HepG2 (cell line): ENCODE data around the gene PACSIN1. TPM values are rescaled to one million over a fixed set of nuclear protein-coding genes. Genes with fewer than 3 reads are reported as not detected.

ENCODE experiments used
- FOXO1 ChIP-seq: sonication (generic); formaldehyde crosslinking; IDR thresholded peaks from 2 replicates; pipeline ENCODE4 v1.4.0; 2020; ENCODE audit warnings: missing genetic modification reagents
- HOXA3 ChIP-seq: sonication (generic); formaldehyde crosslinking; IDR thresholded peaks from 2 replicates; pipeline ENCODE4 v1.5.0; 2020; ENCODE audit warnings: missing genetic modification reagents
- KDM6A ChIP-seq: IDR thresholded peaks from 2 replicates; pipeline ENCODE4 v1.6.1; 2016; ENCODE audit warnings: low read depth
- MTA1 ChIP-seq: sonication (generic); formaldehyde crosslinking; IDR thresholded peaks from 2 replicates; pipeline ENCODE4 v1.4.0; 2020; ENCODE audit warnings: missing genetic modification reagents, mild to moderate bottlenecking, borderline replicate concordance
- SALL2 ChIP-seq: sonication (generic); formaldehyde crosslinking; IDR thresholded peaks from 2 replicates; pipeline ENCODE4 v1.8.1; 2023; ENCODE audit warnings: mild to moderate bottlenecking, missing genetic modification reagents, inconsistent platforms
- YEATS4 ChIP-seq: sonication (generic); formaldehyde crosslinking; IDR thresholded peaks from 2 replicates; pipeline ENCODE4 v1.4.0; 2020; ENCODE audit warnings: missing genetic modification reagents, borderline replicate concordance
- ZFP36 ChIP-seq: fragments of 150-350 bp; IDR thresholded peaks from 2 replicates; pipeline ENCODE4 v1.6.1; 2018; ENCODE audit warnings: borderline replicate concordance, low read length, low read depth; ENCODE audit not compliant: partially characterized antibody
- ZNF468 ChIP-seq: sonication (generic); formaldehyde crosslinking; IDR thresholded peaks from 2 replicates; pipeline ENCODE4 v1.8.0; 2022; ENCODE audit warnings: mild to moderate bottlenecking, moderate library complexity, missing genetic modification reagents
- ZNF556 ChIP-seq: sonication (generic); formaldehyde crosslinking; IDR thresholded peaks from 2 replicates; pipeline ENCODE4 v1.4.0; 2020; ENCODE audit warnings: mild to moderate bottlenecking, missing genetic modification reagents, borderline replicate concordance
- ZNF567 ChIP-seq: sonication (generic); formaldehyde crosslinking; IDR thresholded peaks from 2 replicates; pipeline ENCODE4 v1.8.1; 2023; ENCODE audit warnings: mild to moderate bottlenecking, missing genetic modification reagents, borderline replicate concordance
- ZNF713 ChIP-seq: sonication (generic); formaldehyde crosslinking; IDR thresholded peaks from 2 replicates; pipeline ENCODE4 v1.4.0; 2020; ENCODE audit warnings: mild to moderate bottlenecking, missing genetic modification reagents
- ZNF724P ChIP-seq: sonication (generic); formaldehyde crosslinking; IDR thresholded peaks from 2 replicates; pipeline ENCODE4 v1.8.0; 2022; ENCODE audit warnings: missing genetic modification reagents, borderline replicate concordance
- ZSCAN20 ChIP-seq: sonication (generic); formaldehyde crosslinking; IDR thresholded peaks from 2 replicates; pipeline ENCODE4 v1.4.0; 2020; ENCODE audit warnings: missing genetic modification reagents, mild to moderate bottlenecking, borderline replicate concordance
- ZSCAN9 ChIP-seq: IDR thresholded peaks from 2 replicates; pipeline ENCODE4 v1.6.1; 2016; ENCODE audit warnings: borderline replicate concordance
- polyA plus RNA-seq, 8 experiments: library from polyadenylated mRNA; depleted of rRNA in 3 of 8; stranded (reverse) in 7 of 8; unstranded in 1 of 8; fragments of >200 nt; fragmentation: Illumina TruSeq in 4 of 8; extraction: Trizol in 4 of 8; gene quantifications; 2 replicates each; pipeline versions ENCODE4 v1.2.1 to v1.2.3, GENCODE V29; 2011 to 2016; ENCODE audit warnings: low read depth in 4 of 8, missing spikeins in 1 of 8, mixed read lengths in 1 of 8; ENCODE audit not compliant: insufficient read depth in 1 of 8
- total RNA-seq, 5 experiments: library from RNA; depleted of rRNA; stranded (reverse); fragments of >200 nt; fragmentation: Illumina TruSeq; extraction: Trizol; gene quantifications; 2 replicates each; pipeline ENCODE4 v1.2.3, GENCODE V29; 2016; ENCODE audit warnings: low read depth in 1 of 5
- TF ChIP-seq, protein P1 (sequence below): sonication (generic); formaldehyde crosslinking; IDR thresholded peaks from 2 replicates; pipeline ENCODE4 v1.4.0; 2020; ENCODE audit warnings: missing genetic modification reagents, borderline replicate concordance
- TF ChIP-seq, protein P2 (sequence below): IDR thresholded peaks from 2 replicates; pipeline ENCODE4 v1.6.1; 2012; ENCODE audit warnings: low read depth, low read length, improper control_type of control experiment
- TF ChIP-seq, protein P3 (sequence below): sonication (generic); formaldehyde crosslinking; IDR thresholded peaks from 2 replicates; pipeline ENCODE4 v1.4.0; 2020; ENCODE audit warnings: missing genetic modification reagents
- TF ChIP-seq, protein P4 (sequence below): sonication (generic); formaldehyde crosslinking; IDR thresholded peaks from 2 replicates; pipeline ENCODE4 v1.5.0; 2020; ENCODE audit warnings: mild to moderate bottlenecking, low read depth, missing genetic modification reagents, borderline replicate concordance
- TF ChIP-seq, protein P5 (sequence below): sonication (generic); formaldehyde crosslinking; IDR thresholded peaks from 2 replicates; pipeline ENCODE4 v1.4.0; 2020; ENCODE audit warnings: missing genetic modification reagents; ENCODE audit errors: not compliant biosample characterization

PACSIN1 gene
- total and polyA plus RNA-seq, 2 of the 13 experiments (the other 11 are each of a cell fraction or from before 2014, with no cell fraction given) = not detected

DNA sequence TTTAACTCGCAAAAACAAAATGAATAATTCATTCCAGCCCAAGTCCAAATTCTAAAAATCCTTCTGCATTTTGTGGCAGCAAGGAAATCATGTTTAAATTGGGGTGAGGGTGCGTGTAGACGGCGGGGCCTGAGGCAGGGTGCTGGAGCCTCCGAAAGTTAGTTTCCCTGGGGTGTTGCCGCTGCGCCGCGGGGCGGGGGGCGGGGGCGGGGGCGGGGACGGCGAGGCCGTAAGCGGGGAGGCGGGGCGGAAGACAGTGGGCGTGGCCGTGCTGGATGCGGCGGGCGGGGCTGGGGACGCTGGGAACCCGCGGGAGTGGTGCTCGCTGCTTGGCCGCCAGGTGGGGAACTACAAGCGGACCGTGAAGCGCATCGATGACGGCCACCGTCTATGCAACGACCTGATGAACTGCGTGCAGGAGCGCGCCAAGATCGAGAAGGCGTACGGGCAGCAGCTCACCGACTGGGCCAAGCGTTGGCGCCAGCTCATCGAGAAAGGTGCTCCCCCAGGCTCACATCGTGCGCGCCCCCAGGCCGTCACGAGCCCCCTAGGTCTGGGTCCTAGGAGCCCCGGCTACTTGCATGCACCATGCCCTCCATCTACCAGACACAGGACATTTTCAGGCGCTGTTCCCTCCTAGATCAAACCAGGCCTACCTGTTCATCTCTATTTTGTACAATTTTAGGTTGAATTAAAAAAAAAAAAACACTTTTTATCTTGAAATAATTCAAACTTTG lies 61.3 kb downstream of the PACSIN1 start (continued):
- TF ChIP-seq, protein P1, sequence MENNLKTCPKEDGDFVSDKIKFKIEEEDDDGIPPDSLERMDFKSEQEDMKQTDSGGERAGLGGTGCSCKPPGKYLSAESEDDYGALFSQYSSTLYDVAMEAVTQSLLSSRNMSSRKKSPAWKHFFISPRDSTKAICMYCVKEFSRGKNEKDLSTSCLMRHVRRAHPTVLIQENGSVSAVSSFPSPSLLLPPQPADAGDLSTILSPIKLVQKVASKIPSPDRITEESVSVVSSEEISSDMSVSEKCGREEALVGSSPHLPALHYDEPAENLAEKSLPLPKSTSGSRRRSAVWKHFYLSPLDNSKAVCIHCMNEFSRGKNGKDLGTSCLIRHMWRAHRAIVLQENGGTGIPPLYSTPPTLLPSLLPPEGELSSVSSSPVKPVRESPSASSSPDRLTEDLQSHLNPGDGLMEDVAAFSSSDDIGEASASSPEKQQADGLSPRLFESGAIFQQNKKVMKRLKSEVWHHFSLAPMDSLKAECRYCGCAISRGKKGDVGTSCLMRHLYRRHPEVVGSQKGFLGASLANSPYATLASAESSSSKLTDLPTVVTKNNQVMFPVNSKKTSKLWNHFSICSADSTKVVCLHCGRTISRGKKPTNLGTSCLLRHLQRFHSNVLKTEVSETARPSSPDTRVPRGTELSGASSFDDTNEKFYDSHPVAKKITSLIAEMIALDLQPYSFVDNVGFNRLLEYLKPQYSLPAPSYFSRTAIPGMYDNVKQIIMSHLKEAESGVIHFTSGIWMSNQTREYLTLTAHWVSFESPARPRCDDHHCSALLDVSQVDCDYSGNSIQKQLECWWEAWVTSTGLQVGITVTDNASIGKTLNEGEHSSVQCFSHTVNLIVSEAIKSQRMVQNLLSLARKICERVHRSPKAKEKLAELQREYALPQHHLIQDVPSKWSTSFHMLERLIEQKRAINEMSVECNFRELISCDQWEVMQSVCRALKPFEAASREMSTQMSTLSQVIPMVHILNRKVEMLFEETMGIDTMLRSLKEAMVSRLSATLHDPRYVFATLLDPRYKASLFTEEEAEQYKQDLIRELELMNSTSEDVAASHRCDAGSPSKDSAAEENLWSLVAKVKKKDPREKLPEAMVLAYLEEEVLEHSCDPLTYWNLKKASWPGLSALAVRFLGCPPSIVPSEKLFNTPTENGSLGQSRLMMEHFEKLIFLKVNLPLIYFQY (CRISPR knock-in tag) = no peak
- TF ChIP-seq ZSCAN20 (CRISPR knock-in tag) (no peak), ZNF468 (CRISPR knock-in tag) (no peak), MTA1 (no peak), ZNF556 (CRISPR knock-in tag) (no peak), ZNF724P (CRISPR knock-in tag) (0 out of 2 replicates have a peak, but pooled peaks have one; percentile 49), FOXO1 (CRISPR knock-in tag) (peak; percentile 54; the same call in 1 of the 2 replicates), ZFP36 (peak; percentile 49), ZNF713 (CRISPR knock-in tag) (no peak), SALL2 (CRISPR knock-in tag) (no peak; the same call in 1 of the 2 replicates), ZNF567 (CRISPR knock-in tag) (no peak), YEATS4 (CRISPR knock-in tag) (no peak), KDM6A (CRISPR knock-in tag) (no peak), HOXA3 (CRISPR knock-in tag) (peak; percentile 89; the same call in 1 of the 2 replicates), ZSCAN9 (CRISPR knock-in tag) (no peak)
- TF ChIP-seq, protein P2, sequence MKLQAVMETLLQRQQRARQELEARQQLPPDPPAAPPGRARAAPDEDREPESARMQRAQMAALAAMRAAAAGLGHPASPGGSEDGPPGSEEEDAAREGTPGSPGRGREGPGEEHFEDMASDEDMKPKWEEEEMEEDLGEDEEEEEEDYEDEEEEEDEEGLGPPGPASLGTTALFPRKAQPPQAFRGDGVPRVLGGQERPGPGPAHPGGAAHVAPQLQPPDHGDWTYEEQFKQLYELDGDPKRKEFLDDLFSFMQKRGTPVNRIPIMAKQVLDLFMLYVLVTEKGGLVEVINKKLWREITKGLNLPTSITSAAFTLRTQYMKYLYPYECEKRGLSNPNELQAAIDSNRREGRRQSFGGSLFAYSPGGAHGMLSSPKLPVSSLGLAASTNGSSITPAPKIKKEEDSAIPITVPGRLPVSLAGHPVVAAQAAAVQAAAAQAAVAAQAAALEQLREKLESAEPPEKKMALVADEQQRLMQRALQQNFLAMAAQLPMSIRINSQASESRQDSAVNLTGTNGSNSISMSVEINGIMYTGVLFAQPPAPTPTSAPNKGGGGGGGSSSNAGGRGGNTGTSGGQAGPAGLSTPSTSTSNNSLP = 0 out of 2 replicates have a peak, but pooled peaks have one; percentile 31
- TF ChIP-seq, protein P3, sequence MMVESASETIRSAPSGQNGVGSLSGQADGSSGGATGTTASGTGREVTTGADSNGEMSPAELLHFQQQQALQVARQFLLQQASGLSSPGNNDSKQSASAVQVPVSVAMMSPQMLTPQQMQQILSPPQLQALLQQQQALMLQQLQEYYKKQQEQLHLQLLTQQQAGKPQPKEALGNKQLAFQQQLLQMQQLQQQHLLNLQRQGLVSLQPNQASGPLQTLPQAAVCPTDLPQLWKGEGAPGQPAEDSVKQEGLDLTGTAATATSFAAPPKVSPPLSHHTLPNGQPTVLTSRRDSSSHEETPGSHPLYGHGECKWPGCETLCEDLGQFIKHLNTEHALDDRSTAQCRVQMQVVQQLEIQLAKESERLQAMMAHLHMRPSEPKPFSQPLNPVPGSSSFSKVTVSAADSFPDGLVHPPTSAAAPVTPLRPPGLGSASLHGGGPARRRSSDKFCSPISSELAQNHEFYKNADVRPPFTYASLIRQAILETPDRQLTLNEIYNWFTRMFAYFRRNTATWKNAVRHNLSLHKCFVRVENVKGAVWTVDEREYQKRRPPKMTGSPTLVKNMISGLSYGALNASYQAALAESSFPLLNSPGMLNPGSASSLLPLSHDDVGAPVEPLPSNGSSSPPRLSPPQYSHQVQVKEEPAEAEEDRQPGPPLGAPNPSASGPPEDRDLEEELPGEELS (CRISPR knock-in tag) = no peak
- TF ChIP-seq, protein P4, sequence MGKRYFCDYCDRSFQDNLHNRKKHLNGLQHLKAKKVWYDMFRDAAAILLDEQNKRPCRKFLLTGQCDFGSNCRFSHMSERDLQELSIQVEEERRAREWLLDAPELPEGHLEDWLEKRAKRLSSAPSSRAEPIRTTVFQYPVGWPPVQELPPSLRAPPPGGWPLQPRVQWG (CRISPR knock-in tag) = no peak
- TF ChIP-seq, protein P5, sequence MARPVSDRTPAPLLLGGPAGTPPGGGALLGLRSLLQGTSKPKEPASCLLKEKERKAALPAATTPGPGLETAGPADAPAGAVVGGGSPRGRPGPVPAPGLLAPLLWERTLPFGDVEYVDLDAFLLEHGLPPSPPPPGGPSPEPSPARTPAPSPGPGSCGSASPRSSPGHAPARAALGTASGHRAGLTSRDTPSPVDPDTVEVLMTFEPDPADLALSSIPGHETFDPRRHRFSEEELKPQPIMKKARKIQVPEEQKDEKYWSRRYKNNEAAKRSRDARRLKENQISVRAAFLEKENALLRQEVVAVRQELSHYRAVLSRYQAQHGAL (CRISPR knock-in tag) = no peak
